ENCODE results near the gene TSEN15. TPM values are rescaled to one million over a fixed set of nuclear protein-coding genes. Genes with fewer than 3 reads are reported as not detected.
A peak's percentile ranks its signal among the peaks of the same experiment; 100 is the strongest.

The TSEN15 gene
- total and polyA plus RNA-seq, 2 of the 13 experiments (the other 11 are each of a cell fraction or from before 2014, with no cell fraction given), result 25.6 to 35.8 TPM

- peak; percentile 96 for TF ChIP-seq SALL1 (CRISPR knock-in tag; IDR thresholded peaks at IDR 0.05)
- TF ChIP-seq SNRNP70 (IDR thresholded peaks at IDR 0.05; ENCODE audit: low read depth, low read length), result no peak
- no peak for TF ChIP-seq ZNF674 (CRISPR knock-in tag; IDR thresholded peaks at IDR 0.05; ENCODE audit: low read depth)
- TF ChIP-seq BHLHE40 (IDR thresholded peaks at IDR 0.05; ENCODE audit: low read length), result no peak
- peak; percentile 61; the same call in 1 of the 2 replicates for TF ChIP-seq MXD1 (CRISPR knock-in tag; IDR thresholded peaks at IDR 0.05)
- no peak for TF ChIP-seq ZNF180 (CRISPR knock-in tag; IDR thresholded peaks at IDR 0.05; ENCODE audit: borderline replicate concordance, low read depth)
- TF ChIP-seq FOXO4 (CRISPR knock-in tag; conservative IDR thresholded peaks at IDR 0.05), result no peak
- no peak for TF ChIP-seq CBX2 (IDR thresholded peaks at IDR 0.05; ENCODE audit: low read depth, low read length)
- no peak for TF ChIP-seq CBX2 (CRISPR knock-in tag; IDR thresholded peaks at IDR 0.05; ENCODE audit: low read depth)
- TF ChIP-seq MEF2D (CRISPR knock-in tag; IDR thresholded peaks at IDR 0.05), result no peak
- TF ChIP-seq ZNF451 (CRISPR knock-in tag; IDR thresholded peaks at IDR 0.05), result peak; percentile 87
- TF ChIP-seq JUN (CRISPR knock-in tag; IDR thresholded peaks at IDR 0.05), result no peak; the same call in 1 of the 2 replicates
- TF ChIP-seq DNMT3B (CRISPR knock-in tag; conservative IDR thresholded peaks at IDR 0.05), result no peak
- TF ChIP-seq SKI (IDR thresholded peaks at IDR 0.05; ENCODE audit: partially characterized antibody), result no peak
- TF ChIP-seq JARID2 (CRISPR knock-in tag; IDR thresholded peaks at IDR 0.05; ENCODE audit: insufficient replicate concordance), result peak; percentile 84
- peak; percentile 88 for TF ChIP-seq ZNF18 (CRISPR knock-in tag; IDR thresholded peaks at IDR 0.05; ENCODE audit: insufficient replicate concordance)
- TF ChIP-seq ZNF703 (CRISPR knock-in tag; IDR thresholded peaks at IDR 0.05; ENCODE audit: borderline replicate concordance), result peak; percentile 51; the same call in 1 of the 2 replicates
- peak; percentile 80; the same call in 1 of the 2 replicates for TF ChIP-seq SP140L (CRISPR knock-in tag; IDR thresholded peaks at IDR 0.05; ENCODE audit: borderline replicate concordance)
- peak; percentile 66; the same call in 1 of the 2 replicates for TF ChIP-seq RELA (CRISPR knock-in tag; IDR thresholded peaks at IDR 0.05)
- TF ChIP-seq PATZ1 (CRISPR knock-in tag; IDR thresholded peaks at IDR 0.05), result peak; percentile 49; the same call in 1 of the 2 replicates
- no peak for TF ChIP-seq FOXP1 (IDR thresholded peaks at IDR 0.05)
- peak; percentile 27; the same call in 1 of the 2 replicates for TF ChIP-seq FOXP1 (CRISPR knock-in tag; IDR thresholded peaks at IDR 0.05)
- peak; percentile 54 for TF ChIP-seq RARA (CRISPR knock-in tag; IDR thresholded peaks at IDR 0.05)
- no peak for TF ChIP-seq NFATC3 (CRISPR knock-in tag; IDR thresholded peaks at IDR 0.05)
- no peak for TF ChIP-seq ZNF275 (CRISPR knock-in tag; IDR thresholded peaks at IDR 0.05; ENCODE audit: borderline replicate concordance)
Observed at GRCh38 chr1:184051485-184052193, at the start of gene TSEN15 (continued).

All from HepG2 (cell line).